ENCODE data around the gene VTI1A. TPM values are rescaled to one million over a fixed set of nuclear protein-coding genes. Genes with fewer than 3 reads are reported as not detected.

The VTI1A gene
- total and polyA plus RNA-seq, 2 of the 8 experiments (the other 6 are each of a cell fraction or from before 2014, with no cell fraction given) = 6.0 to 20.0 TPM

GRCh38 chr10:112557197-112557596 lies 110.2 kb downstream of the VTI1A start:
- H2BK120ac ChIP-seq (replicated peaks; ENCODE audit: low read depth, low read length) = no peak overlapping the region
- no peaks in the 10 kb centered on the region for H3K36me3 ChIP-seq (ENCODE audit: control insufficient read depth in 2 of 4, insufficient read depth in 4 of 4, low read length in 3 of 4)
- H3K79me2 ChIP-seq (ENCODE audit: control insufficient read depth in 1 of 2, insufficient read depth in 2 of 2, low read length in 2 of 2) = no peaks in the 10 kb centered on the region
- no peak overlapping the region for H3K9ac ChIP-seq (replicated peaks in 1 of 4; ENCODE audit: extremely low read depth in 1 of 4, low read depth in 3 of 4, low read length in 3 of 4)
- ChIA-PET CTCF (ENCODE audit: partially characterized antibody) (interaction anchor here (1.3 kb wide), 1 partner anchor 12 kb away, joined by 3 read pairs; no protein-coding TSS in a partner anchor), POLR2A (ENCODE audit: partially characterized antibody) (no interaction called here)
- no peak overlapping the region for H2BK5ac ChIP-seq (ENCODE audit: low read depth, low read length)
- H3K18ac ChIP-seq (ENCODE audit: extremely low read depth, low read length) = no peak overlapping the region
- H2BK12ac ChIP-seq (ENCODE audit: low read depth, low read length) = no peak overlapping the region
- H3K4me2 ChIP-seq (ENCODE audit: insufficient read depth in 1 of 2, low read depth in 2 of 2, low read length in 2 of 2) = no peak overlapping the region
- H2AK5ac ChIP-seq (ENCODE audit: low read depth, low read length) = no peak overlapping the region
- H3K4ac ChIP-seq (replicated peaks; ENCODE audit: insufficient read length, low read depth, low read length) = no peak overlapping the region
- no peak overlapping the region for H4K8ac ChIP-seq (ENCODE audit: extremely low read depth, insufficient read depth, low read length)
- H3K79me1 ChIP-seq (ENCODE audit: low read depth, low read length) = no peaks in the 10 kb centered on the region
- no peaks in the 10 kb centered on the region for H3K27me3 ChIP-seq (replicated peaks in 1 of 4; ENCODE audit: control insufficient read depth in 3 of 4, extremely low read depth in 1 of 4, insufficient read depth in 3 of 4, low read length in 3 of 4)
- H3K23me2 ChIP-seq (ENCODE audit: low read depth, low read length) = no peaks in the 10 kb centered on the region
- 96% methylated on average over 2 of the region's 2 CpGs; no CpG with 5 or more reads in 1 of the 2 experiments for WGBS, 2 experiments (ENCODE audit: extremely low coverage in 1 of 2, insufficient coverage in 1 of 2, insufficient read length in 1 of 2, insufficient replicate concordance in 2 of 2, low coverage in 1 of 2, low lambda C conversion rate in 2 of 2, missing lambda C conversion rate in 1 of 2)
- no peak for FAIRE-seq
- no peak overlapping the region for H3K27ac ChIP-seq (ENCODE audit: low read depth, low read length)
- H3K23ac ChIP-seq (ENCODE audit: insufficient read length) = no peak overlapping the region
- no peak overlapping the region for H2BK20ac ChIP-seq (ENCODE audit: low read length)
- no peak overlapping the region for H4K5ac ChIP-seq (ENCODE audit: insufficient read length, low read depth, low read length)
- no peaks in the 10 kb centered on the region for H4K20me1 ChIP-seq (replicated peaks in 1 of 2; ENCODE audit: control insufficient read depth in 1 of 2, insufficient read depth in 2 of 2, low read length in 2 of 2)
- no peak overlapping the region for H2AFZ ChIP-seq (ENCODE audit: low read length)
- no peak overlapping the region for H3K14ac ChIP-seq (ENCODE audit: insufficient read length)
- no peak overlapping the region for H3K4me3 ChIP-seq (ENCODE audit: extremely low read depth in 1 of 4, insufficient read depth in 2 of 4, low read depth in 3 of 4, low read length in 4 of 4)
- no peak for DNase-seq (ENCODE audit: low read depth in 1 of 2, low spot score in 2 of 2)
- no peaks in the 10 kb centered on the region for H3K9me3 ChIP-seq (ENCODE audit: insufficient read depth in 2 of 2, low read depth in 1 of 2, low read length in 1 of 2)
- no peaks in the 10 kb centered on the region; a peak in 2 of 7 replicates for H3K4me1 ChIP-seq (replicated peaks in 1 of 4; ENCODE audit: control insufficient read depth in 3 of 4, insufficient read depth in 4 of 4, low read length in 3 of 4)
- H4K91ac ChIP-seq (replicated peaks; ENCODE audit: insufficient read length, low read length) = no peak overlapping the region
- H2BK15ac ChIP-seq (ENCODE audit: low read length) = no peak overlapping the region
- H3K56ac ChIP-seq (replicated peaks; ENCODE audit: insufficient read length, low read depth, low read length) = no peak overlapping the region
- TF ChIP-seq PHF8 (conservative IDR thresholded peaks at IDR 0.05; ENCODE audit: low read depth, low read length) (no peak), BRCA1 (IDR thresholded peaks at IDR 0.05; ENCODE audit: low read depth, low read length) (no peak), CTBP2 (IDR thresholded peaks at IDR 0.05; ENCODE audit: borderline replicate concordance, insufficient read depth, insufficient read length, low read length) (no peak), SAP30 (IDR thresholded peaks at IDR 0.05; ENCODE audit: insufficient read depth, insufficient replicate concordance, low read length) (no peak), USF2 (IDR thresholded peaks at IDR 0.05; ENCODE audit: low read length) (no peak), TCF12 (IDR thresholded peaks at IDR 0.05; ENCODE audit: low read depth, low read length) (no peak), TEAD4 (IDR thresholded peaks at IDR 0.05; ENCODE audit: low read depth, low read length) (no peak), SIRT6 (IDR thresholded peaks at IDR 0.05; ENCODE audit: low read length) (no peak), JUN (IDR thresholded peaks at IDR 0.05; ENCODE audit: low read depth, low read length) (no peak), NANOG (IDR thresholded peaks at IDR 0.05; ENCODE audit: insufficient read depth, low read depth, low read length, poor library complexity, severe bottlenecking) (no peak), CTCF (IDR thresholded peaks at IDR 0.05; ENCODE audit: control extremely low read depth in 1 of 3, insufficient read depth in 1 of 3, low read depth in 1 of 3, low read length in 3 of 3) (no peak)
